ENCODE measurements around the gene CCDC187. TPM values are rescaled to one million over a fixed set of nuclear protein-coding genes. Genes with fewer than 3 reads are reported as not detected.

The CCDC187 gene
- total and polyA plus RNA-seq, 2 of the 8 experiments (the other 6 are each of a cell fraction or from before 2014, with no cell fraction given), result 0.02 TPM; not detected in 1

GRCh38 chr9:136311051-136312008, 7.4 kb upstream of the CCDC187 start:
- POLR2A ChIA-PET (ENCODE audit: partially characterized antibody), result interaction anchor here (1.0 to 1.5 kb wide), 3 partner anchors 12 to 15 kb away, joined by 3 to 4 read pairs (median 3); no protein-coding TSS in a partner anchor

More at GRCh38 chr9:136311051-136312008, 7.4 kb upstream of the CCDC187 start:
- Histone ChIP-seq H2BK20ac (ENCODE audit: low read length) (no peak overlapping the region), H3K23me2 (ENCODE audit: low read depth, low read length) (peaks cover 25% of the 10 kb centered on the region), H3K9ac (replicated peaks in 1 of 4; ENCODE audit: extremely low read depth in 1 of 4, low read depth in 3 of 4, low read length in 3 of 4) (no peak overlapping the region), H3K79me2 (ENCODE audit: control insufficient read depth in 1 of 2, insufficient read depth in 2 of 2, low read length in 2 of 2) (no peaks in the 10 kb centered on the region), H4K20me1 (replicated peaks in 1 of 2; ENCODE audit: control insufficient read depth in 1 of 2, insufficient read depth in 2 of 2, low read length in 2 of 2) (peaks cover 0 to 20% of the 10 kb centered on the region in 2 experiments), H2AK5ac (ENCODE audit: low read depth, low read length) (no peak overlapping the region), H3K4me3 (ENCODE audit: extremely low read depth in 1 of 4, insufficient read depth in 2 of 4, low read depth in 3 of 4, low read length in 4 of 4) (no peak overlapping the region), H4K8ac (ENCODE audit: extremely low read depth, insufficient read depth, low read length) (peak overlapping the region; percentile 41; the same call in 1 of the 2 replicates), H2AFZ (ENCODE audit: low read length) (no peak overlapping the region), H3K79me1 (ENCODE audit: low read depth, low read length) (no peaks in the 10 kb centered on the region; the same call in 1 of the 2 replicates), H3K56ac (replicated peaks; ENCODE audit: insufficient read length, low read depth, low read length) (no peak overlapping the region), H3K18ac (ENCODE audit: extremely low read depth, low read length) (no peak overlapping the region), H3K14ac (ENCODE audit: insufficient read length) (no peak overlapping the region), H3K23ac (ENCODE audit: insufficient read length) (no peak overlapping the region), H4K5ac (ENCODE audit: insufficient read length, low read depth, low read length) (peak overlapping the region; percentile 35), H3K4ac (replicated peaks; ENCODE audit: insufficient read length, low read depth, low read length) (no peak overlapping the region), H3K36me3 (ENCODE audit: control insufficient read depth in 2 of 4, insufficient read depth in 4 of 4, low read length in 3 of 4) (no peaks in the 10 kb centered on the region; a peak in 1 of 8 replicates), H3K27me3 (replicated peaks in 1 of 4; ENCODE audit: control insufficient read depth in 3 of 4, extremely low read depth in 1 of 4, insufficient read depth in 3 of 4, low read length in 3 of 4) (no peaks in the 10 kb centered on the region; a peak in 1 of 7 replicates), H2BK120ac (replicated peaks; ENCODE audit: low read depth, low read length) (no peak overlapping the region), H2BK5ac (ENCODE audit: low read depth, low read length) (no peak overlapping the region), H2BK15ac (ENCODE audit: low read length) (0 out of 2 replicates have a peak overlapping the region, but pooled peaks have one; percentile 16), H3K4me1 (replicated peaks in 1 of 4; ENCODE audit: control insufficient read depth in 3 of 4, insufficient read depth in 4 of 4, low read length in 3 of 4) (0 out of 7 replicates have a peak, but pooled peaks cover 0 to 3% (median 0%) of the 10 kb centered on the region in 4 experiments), H3K27ac (ENCODE audit: low read depth, low read length) (no peak overlapping the region), H4K91ac (replicated peaks; ENCODE audit: insufficient read length, low read length) (no peak overlapping the region), H3K9me3 (ENCODE audit: insufficient read depth in 2 of 2, low read depth in 1 of 2, low read length in 1 of 2) (peaks cover 13 to 16% of the 10 kb centered on the region in 2 experiments), H2BK12ac (ENCODE audit: low read depth, low read length) (no peak overlapping the region), H3K4me2 (ENCODE audit: insufficient read depth in 1 of 2, low read depth in 2 of 2, low read length in 2 of 2) (no peak overlapping the region)
- CTCF ChIA-PET (ENCODE audit: partially characterized antibody), result interaction anchor here (0.9 to 4.9 kb wide), 8 partner anchors 12 to 407 kb away, joined by 3 to 46 read pairs (median 8); no protein-coding TSS in a partner anchor
- no peak for DNase-seq (ENCODE audit: low read depth in 1 of 2, low spot score in 2 of 2)
- no peak for FAIRE-seq
- TF ChIP-seq RXRA (IDR thresholded peaks at IDR 0.05; ENCODE audit: insufficient read depth, low read depth, low read length) (no peak), NANOG (IDR thresholded peaks at IDR 0.05; ENCODE audit: insufficient read depth, low read depth, low read length, poor library complexity, severe bottlenecking) (no peak), KDM1A (IDR thresholded peaks at IDR 0.05; ENCODE audit: borderline replicate concordance, low read length) (peak; percentile 69; the same call in 1 of the 2 replicates)
- 81% methylated on average over 11 of the region's 23 CpGs; no CpG with 5 or more reads in 1 of the 2 experiments for WGBS, 2 experiments (ENCODE audit: extremely low coverage in 1 of 2, insufficient coverage in 1 of 2, insufficient read length in 1 of 2, insufficient replicate concordance in 2 of 2, low coverage in 1 of 2, low lambda C conversion rate in 2 of 2, missing lambda C conversion rate in 1 of 2)
